Transverse colon (tissue), 4 donors: ENCODE measurements around the gene NFIA.

Experiments used
- CTCF ChIP-seq, 5 experiments: fragments of 200-600 bp in 3 of 5; fragments of 450-650 bp in 2 of 5; sonication (generic) in 3 of 5; IDR thresholded peaks; 1 replicate in 2 of 5; 2 replicates in 3 of 5; pipeline ENCODE4 v1.5.1; 2016 to 2017; ENCODE audit warnings: antibody characterized with exemption in 5 of 5, inconsistent platforms in 3 of 5, mild to moderate bottlenecking in 2 of 5, moderate library complexity in 1 of 5
- POLR2A ChIP-seq: fragments of 450-650 bp; IDR thresholded peaks from one replicate; pipeline ENCODE4 v1.6.1; 2016; ENCODE audit warnings: antibody characterized with exemption, mild to moderate bottlenecking, moderate library complexity
- POLR2AphosphoS5 ChIP-seq, 3 donors: sonication (generic); formaldehyde crosslinking; IDR thresholded peaks; one replicate each; pipeline ENCODE4 v1.6.1; 2016; ENCODE audit warnings: antibody characterized with exemption in 3 of 3

- TF ChIP-seq POLR2A = no peak
- no peak for TF ChIP-seq CTCF (IDR thresholded peaks at IDR 0.05)
- TF ChIP-seq POLR2AphosphoS5 (IDR thresholded peaks at IDR 0.05) = no peak
Observed at GRCh38 chr1:61098333-61098732, 16.0 kb downstream of the NFIA start.
